Stimulated activated CD4-positive, alpha-beta T cell treated with anti-CD3 and anti-CD28 coated beads, TNF-alpha, amount 100 ng/mL, for 1 hour (primary cell): Measurements from ENCODE around the gene MAGEB2.
"Not testable (repeated sequence)": the region's sequence is repeated elsewhere in the genome, so short reads cannot be mapped to it uniquely, and the experiment has no call there.

Experiments used
- DNase-seq, 3 donors: peaks; one replicate each; pipeline ENCODE4 v3.0.0-alpha.2; 2020; ENCODE audit warnings: low read depth in 3 of 3, low spot score in 1 of 3

Gene MAGEB2, protein sequence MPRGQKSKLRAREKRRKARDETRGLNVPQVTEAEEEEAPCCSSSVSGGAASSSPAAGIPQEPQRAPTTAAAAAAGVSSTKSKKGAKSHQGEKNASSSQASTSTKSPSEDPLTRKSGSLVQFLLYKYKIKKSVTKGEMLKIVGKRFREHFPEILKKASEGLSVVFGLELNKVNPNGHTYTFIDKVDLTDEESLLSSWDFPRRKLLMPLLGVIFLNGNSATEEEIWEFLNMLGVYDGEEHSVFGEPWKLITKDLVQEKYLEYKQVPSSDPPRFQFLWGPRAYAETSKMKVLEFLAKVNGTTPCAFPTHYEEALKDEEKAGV

DNA sequence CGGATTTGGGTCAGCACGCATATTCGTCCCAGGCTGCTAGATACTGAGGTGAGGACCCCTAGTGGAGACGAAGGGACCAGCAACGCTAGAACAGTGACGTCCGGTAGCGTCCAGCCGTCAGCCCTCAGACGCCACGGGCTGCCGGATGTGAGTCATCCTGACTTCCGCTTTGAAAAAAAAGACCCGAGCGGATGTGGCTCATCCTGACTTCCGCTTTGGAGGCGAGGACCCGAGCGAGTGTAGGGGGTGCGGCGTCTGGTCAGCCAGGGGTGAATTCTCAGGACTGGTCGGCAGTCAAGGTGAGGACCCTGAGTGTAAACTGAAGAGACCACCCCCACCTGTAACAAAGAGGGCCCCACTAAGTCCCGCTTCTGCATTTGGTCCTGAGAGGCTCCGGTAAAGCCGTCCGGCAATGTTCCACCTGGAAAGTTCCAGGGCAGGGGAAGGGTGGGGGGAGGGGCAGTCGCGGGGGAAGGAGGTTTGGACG is at the start of gene MAGEB2:
Gene MAGEB2 (plus strand): TSS at position 207 of the 487 bp plus-strand sequence. CDS start 3,018 bp downstream, outside the sequence.
- DNase-seq = no peak

DNA sequence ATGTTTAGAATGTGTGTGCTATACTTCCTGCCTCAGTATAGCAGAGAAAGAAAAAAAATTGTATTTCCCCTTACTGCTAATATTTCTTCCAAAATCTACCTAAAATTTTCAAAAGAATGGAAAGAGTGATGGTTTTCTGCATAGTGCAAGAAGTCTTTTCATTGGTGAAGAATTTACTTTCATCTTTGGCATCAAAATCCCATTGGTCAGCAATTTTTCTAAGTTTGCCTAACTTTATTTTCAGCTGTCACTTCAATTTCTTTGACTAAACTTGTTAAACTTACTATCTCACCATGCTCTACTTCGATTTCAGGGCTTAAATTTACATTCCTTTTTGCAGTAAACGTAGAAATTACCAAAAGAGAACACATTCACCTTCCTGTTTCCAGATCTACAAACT is 44.5 kb upstream of the MAGEB2 start:
- DNase-seq = no peak

DNA sequence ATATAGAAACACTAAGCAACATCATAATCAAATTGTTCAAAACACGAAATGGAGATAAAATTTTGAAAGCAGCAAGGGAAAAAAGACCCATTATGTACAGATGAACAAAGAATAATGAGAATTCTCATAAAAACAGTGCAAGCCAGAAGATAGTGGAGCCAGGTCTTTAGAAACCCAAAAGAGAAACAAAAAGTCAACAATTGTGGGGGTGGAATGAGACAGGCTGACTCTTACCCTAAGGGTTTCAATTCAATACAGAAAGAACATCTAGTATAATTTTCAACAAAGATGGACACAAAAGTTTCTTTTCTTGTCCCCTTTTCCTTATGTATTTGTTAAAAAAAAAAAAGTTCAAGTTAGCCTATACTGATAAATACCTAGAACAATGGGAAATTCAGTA is 34.0 kb upstream of the MAGEB2 start:
- DNase-seq = no peak

DNA sequence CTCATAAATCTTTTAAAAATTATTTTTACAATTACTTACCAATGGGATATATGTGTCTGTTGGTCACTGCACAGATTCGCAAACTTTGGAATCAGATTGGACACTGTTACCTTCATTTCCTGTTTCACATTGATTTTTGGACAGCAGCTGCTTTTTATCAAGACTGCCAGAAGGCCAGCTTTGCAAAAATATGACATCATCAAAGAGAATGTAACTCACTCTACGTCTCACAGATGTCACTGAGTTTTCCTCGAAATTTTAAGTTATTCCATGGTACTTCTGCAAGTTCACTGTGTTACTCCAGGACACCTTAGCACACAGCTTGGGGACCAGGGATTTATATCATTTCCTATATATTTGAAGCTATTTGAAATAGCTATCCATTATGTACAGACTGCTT is 31.8 kb upstream of the MAGEB2 start:
- no peak for DNase-seq

DNA sequence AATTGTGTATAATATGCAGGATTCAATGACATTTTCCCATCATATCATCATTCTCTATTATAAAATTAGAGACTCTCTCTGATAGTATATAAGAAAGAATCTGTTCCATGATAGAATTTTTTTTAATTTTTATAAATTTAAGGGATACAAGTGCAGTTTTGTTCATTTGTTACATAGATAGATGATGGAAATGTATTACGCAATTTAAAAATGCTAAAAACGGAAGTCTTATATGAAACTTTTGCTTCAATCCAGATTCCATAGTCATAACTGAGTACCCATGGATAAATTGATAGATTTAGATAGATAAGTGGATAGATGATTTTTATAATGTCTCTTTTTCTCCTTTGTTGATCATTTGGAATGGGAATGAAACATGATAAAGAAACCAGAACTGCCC is 24.9 kb upstream of the MAGEB2 start:
- DNase-seq = no peak

DNA sequence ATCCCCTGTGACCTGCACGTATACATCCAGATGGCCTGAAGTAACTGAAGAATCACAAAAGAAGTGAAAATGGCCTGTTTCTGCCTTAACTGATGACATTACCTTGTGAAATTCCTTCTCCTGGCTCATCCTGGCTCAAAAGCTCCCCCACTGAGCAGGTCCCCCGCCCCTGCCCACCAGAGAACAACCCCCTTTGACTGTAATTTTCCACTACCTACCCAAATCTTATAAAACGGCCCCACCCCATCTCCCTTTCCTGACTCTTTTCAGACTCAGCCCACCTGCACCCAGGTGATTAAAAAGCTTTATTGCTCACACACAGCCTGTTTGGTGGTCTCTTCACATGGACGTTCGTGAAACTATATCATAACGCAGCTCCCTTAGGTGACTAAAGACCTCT is 21.5 kb upstream of the MAGEB2 start:
- not testable (repeated sequence) for DNase-seq

DNA sequence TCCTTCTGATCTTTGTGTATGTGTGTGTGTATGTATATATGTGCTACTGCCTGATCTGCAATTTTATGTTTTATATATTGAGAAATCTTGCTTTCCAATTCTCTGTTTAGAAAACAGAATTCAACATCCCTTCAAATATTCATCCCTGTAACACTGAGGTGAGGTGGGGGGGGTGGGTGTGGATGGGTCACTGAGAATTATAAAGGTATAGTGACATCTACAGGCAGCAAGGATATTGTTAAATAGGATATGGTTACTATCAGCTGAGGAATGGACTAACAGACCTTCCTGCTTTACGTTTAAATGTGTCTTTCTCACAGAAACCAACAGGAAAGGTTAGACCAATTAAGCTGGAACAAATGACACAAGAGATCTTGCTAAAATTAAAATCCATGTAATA is 19.0 kb upstream of the MAGEB2 start:
- DNase-seq = no peak

DNA sequence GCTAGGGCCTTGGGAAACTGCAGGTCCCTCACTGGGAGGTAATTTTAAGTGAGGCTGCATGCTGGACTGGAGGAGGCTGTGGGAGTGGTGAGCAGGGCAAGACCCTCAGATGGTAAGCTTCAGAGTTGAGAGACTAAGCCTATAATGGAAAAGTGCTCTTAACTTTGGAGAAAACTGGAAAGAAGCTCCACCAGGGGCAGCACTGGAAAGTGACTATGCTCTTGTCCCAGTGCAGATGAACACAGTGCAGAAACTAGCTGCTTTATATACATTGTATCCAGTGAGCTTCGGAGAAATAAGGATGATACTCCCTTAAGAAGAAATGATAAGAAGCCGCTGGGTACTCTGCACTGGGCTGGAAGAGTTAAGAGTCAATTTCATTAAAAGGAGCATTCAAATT is 3.2 kb upstream of the MAGEB2 start:
- no peak for DNase-seq

DNA sequence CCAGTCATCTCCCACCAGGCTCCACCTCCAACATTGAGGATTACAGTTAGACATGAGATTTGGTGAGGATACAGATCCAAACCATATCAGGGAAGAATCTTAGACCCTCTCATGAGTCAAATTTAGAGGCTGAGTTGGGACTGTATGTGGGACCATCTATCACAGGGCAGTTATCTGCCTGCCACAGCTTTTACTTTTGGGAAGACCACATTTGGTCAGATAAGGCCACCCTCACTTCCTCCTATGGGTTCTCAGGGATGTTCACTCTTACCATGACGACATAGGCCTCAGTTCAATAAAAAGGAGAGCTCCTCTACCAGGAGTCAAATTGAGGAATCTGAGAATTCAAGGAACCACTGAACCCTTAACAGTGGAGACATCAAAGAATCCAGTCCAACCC is 2.1 kb downstream of the MAGEB2 start:
- DNase-seq = no peak

DNA sequence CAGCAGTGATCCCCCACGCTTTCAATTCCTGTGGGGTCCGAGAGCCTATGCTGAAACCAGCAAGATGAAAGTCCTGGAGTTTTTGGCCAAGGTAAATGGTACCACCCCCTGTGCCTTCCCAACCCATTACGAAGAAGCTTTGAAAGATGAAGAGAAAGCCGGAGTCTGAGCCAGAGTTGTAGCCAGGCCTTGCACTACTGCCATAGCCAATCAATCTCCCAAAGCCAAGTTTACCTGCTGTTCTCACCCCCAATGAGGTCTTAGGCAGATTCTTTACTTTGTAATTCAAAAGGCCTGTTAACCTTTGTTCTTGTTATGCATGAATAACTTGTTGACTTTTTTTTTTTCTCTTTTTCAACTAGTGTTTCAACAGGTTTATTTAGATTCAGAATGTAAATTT is 4.0 kb downstream of the MAGEB2 start:
- DNase-seq = no peak

DNA sequence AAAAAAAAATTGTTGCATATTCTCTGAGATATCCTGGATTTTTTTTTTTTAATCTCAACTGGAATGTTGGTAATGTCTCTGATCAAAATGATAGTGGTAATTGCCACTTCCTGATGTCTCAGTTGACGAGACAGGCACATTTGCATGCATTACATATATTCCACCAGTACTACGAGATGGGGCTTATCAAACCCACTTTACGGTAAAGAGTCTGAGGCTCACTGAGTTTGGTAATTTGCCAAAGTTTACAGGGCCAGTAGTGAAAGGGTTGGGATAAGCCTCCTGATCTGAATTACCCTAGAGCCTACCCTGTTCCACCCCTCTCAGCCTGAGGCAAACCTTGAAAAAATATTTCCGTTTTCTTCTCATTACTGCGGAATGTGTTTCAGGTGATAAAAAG is 5.3 kb downstream of the MAGEB2 start:
- DNase-seq = no peak

DNA sequence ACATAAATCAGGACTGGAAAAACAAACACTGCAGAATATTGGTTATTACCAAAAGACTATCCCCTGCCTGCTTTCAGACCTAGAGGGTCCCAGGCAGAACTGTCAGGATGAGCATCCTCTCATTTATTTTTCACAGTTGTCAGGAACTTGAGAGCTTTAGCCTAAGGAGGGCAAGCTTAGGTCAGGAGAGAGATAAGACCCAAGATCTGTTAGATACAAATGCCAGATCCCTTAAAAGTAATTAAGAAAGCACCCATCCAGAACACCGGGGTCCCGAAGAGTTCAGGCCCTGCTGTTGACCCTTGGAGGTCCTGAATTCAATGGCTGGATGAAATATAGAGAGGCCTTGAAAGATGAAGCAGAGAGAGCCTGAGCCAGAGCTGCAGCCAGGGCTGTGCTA is 9.2 kb downstream of the MAGEB2 start:
- no peak for DNase-seq

DNA sequence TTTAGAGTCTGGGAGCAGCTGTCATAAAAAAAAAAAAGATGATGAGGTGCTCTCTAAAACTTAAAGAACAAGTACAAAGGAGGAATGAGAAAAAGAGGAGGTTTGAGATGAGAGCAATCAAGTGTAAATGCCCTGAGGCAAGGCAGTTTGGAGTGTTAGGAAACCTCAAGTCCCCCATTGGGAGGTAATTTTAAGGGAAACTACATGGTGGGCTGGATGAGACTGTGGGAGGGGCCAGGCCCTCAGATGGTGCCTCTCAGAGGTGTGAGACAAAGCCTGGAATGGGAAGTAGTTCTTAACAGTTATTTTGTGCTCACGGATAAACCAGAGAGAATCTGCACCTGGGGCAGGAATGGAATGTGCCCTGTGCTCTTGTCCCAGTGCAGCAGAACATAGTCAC is 13.2 kb downstream of the MAGEB2 start:
- no peak for DNase-seq

DNA sequence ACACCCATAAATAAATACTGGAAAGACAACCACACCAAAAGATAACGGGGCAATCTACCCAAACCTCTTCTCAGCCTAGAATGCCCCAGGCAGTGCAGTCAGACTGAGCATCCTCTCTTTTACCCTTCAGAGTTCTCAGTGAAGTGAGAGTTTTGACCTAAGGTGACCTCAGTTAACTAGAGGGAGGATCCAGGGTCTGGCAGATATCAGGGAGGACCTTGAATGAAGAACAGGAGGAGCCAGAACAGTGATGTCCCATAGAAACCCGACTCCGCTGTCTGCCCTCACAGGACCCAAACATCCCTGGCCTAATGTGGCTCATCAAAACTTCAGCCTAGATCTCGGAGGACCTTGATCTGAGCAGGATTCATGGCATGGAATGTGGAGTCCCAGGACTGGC is 15.0 kb downstream of the MAGEB2 start, which contains the start of gene MAGEB3:
Gene MAGEB3 (plus strand): TSS at position 263 of the 400 bp plus-strand sequence. CDS start 5,268 bp downstream, outside the sequence.
- DNase-seq = no peak

DNA sequence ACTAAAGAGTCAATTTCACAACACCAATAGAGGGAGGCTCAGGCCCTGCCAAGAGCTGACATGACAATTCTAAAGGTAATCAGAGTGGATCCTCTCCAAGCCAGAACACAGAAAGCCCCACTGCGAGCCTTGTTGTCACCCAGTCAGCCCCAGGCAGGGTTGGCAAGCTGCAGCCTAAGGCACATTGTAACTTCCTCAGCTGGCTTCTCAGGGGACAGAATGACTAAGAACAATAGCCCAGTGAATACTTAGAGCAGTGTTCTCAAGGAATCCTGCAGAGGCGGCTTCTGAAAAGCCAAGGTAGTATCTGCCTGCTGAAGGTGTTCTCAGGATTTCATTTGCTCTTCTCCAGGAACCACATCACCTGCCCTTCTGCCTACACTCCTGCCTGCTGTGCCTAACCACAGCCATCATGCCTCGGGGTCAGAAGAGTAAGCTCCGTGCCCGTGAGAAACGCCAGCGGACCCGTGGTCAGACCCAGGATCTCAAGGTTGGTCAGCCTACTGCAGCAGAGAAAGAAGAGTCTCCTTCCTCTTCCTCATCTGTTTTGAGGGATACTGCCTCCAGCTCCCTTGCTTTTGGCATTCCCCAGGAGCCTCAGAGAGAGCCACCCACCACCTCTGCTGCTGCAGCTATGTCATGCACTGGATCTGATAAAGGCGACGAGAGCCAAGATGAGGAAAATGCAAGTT is 26.5 kb downstream of the MAGEB2 start, which contains the start of gene MAGEB4:
Gene MAGEB4 (plus strand): TSS at position 277 of the 692 bp plus-strand sequence. CDS start 136 bp downstream, at position 413.
- no peak for DNase-seq

DNA sequence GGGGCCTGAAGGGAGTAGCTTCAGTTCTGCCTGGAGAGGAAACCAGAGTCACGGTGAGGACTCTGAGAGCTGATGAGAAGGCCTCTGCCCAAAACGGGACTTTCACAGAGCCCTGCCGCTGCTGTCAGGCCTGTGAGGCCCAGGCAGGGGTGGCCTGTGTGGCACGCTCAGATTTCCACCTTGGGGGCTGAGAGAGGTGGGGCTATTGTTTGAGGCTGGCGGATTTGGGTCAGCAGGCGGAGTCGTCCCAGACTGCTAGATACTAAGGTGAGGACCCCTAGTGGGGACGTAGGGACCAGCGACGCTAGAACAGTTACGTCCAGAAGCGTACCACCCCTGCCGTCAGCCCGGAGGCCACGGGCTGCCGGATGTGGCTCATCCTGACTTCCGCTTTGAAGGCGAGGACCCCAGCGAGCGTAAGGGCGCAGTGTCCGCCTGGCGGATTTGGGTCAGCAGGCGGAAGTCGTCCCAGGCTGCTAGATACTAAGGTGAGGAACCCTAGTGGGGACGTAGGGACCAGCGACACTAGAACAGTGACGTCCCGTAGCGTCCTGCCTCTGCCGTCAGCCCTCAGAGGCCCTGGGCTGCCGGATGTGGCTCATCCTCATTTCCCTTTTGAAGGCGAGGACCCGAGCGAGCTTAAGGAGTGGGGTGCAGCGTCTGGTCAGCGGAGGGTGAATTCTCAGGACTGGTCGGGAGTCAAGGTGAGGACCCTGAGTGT is 31.6 kb downstream of the MAGEB2 start, which contains the start of gene MAGEB1:
Gene MAGEB1 (plus strand): TSS at position 378 of the 721 bp plus-strand sequence. CDS start 3,348 bp downstream, outside the sequence.
- DNase-seq = no peak

DNA sequence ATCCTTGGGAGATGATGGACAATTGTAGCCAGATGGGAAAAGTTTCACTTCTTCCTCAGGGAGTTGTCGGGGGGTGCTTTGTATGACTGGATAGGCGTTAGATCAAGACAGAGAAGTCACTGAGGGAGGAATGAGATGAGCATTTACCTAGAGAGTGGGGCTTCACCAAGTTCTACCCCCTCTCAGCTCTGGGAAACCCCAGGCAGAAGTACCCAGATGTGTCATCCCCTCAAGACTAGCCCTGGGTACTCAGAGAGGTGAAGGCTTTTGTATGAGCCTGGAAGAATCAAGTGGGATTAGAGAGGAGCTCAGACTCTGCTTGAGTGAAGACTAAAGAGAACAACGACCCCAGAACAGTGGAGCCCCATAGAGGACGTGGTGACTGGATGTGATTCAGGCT is 33.5 kb downstream of the MAGEB2 start:
- DNase-seq = no peak

DNA sequence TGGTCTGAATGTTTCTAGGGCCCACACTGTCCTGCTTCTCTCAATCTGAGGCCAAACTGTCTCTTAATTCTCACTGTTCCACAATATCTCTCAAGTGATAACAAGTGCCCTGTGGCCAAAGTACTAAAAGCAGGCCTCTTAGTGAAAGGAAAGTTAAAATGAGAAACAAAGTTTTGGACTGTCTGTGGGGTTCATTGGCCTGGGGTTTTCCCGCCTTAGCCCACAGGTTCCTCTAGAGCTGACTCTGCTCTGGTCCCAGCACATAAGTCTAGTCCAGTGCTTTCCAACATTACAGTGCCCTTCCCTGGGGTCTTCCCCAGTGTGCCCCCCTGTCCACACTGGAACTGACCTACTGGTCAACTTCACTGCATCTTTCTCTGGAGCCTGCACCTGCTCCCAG is 37.9 kb downstream of the MAGEB2 start:
- no peak for DNase-seq

DNA sequence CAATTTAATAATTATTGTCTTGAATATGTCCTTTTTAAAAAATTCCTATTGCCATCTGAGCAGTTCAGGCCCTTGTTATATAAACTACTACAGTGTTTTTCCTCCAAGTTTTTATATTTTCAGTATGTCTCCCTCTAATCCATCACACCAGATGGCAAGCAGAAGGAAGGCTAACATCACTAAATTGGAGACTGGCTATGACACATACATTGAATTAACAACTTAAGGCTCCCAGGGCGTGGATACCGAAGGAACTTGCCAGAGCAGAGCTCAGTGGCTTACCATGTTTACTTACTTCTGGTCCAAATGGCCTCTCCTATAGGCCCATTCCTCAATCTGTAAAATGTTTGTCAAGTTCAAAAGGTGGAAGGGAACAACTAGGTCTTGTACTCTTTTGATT is 44.6 kb downstream of the MAGEB2 start:
- no peak for DNase-seq

DNA sequence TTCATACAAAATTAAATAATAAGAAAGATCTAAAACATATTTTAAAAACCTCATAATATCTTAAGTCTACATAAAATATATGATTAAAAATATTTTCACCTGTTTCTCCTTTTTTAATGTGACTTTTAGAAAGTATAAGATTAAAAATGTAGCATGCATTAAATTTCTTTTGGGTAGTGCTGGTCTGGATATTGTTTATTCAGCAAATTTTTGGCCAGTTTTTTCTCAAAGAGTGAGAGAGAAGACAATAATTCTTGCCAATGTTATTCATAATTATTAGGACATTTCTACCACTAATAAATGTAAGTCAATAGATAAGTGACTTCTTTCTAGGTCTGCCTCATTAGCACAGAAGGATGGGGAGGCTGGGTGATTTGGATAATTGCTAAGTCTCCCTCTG is 45.6 kb downstream of the MAGEB2 start:
- no peak for DNase-seq

DNA sequence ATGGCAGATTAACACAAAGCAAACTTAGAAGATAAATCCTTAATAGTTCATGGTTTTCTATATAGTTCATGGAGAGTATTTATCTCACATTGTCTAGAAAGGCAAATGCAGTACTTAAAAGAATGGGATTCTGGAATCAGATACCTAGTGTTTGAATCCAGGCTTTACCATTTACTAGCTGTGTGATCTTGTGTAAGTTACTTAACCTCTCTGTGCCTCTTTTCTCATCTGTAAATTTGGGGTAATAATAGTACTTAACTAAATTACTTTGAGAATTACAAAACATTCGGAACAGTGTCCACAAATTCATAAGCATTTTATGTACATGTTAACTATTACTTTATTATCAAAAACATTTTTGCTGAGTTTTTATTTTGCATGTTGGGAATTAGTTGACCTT is 47.4 kb downstream of the MAGEB2 start:
- no peak for DNase-seq
